Measurements from ENCODE around the gene GASK1B.
A peak's percentile ranks its signal among the peaks of the same experiment; 100 is the strongest.

The GASK1B gene

DNA sequence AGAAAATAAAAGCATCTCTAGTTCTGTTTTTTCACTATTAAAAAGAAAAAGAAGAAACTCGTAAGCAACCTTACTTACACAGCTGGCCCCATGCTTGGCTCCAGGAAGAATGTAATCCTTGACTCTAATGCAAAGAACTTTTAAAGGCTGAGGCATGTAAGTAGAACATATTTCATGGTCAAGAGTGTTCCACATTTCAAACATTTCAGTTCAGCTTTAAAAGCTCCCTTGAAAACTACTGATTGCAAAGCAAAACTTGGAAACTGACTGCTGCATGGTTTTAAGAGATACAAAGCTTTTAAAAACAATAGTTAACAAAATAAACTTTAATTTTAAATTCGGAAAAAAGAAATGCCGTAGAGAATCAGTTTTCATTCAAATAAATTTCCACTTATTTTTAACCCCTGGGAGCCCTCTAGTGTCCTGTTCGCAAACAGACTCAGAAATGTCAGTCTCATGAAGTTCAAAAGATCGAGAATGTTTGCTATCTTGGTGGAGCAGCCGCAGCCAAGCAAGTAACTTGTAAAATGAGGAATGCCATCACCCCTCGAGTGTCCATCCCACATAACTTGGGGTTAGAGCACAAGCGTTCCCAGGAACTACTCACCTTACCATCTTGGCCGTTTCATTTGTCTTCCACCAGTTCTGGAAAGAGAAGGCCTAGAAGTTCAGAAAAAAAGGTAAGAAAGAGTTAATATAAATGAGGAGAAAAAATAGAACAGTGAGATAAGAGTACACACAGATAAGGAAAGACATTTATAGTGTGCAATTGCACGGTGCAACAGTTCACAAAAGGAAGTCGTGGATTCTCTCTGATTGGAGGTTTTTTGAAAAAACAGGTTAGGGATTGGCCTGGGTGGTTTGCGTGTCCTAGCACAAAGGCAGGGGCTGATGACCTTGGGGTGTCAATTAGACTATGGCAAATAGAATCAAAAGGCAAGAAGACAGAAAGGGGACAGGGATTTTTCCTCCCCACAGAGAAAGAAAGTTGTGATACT is at the start of gene GASK1B:
Gene GASK1B, minus strand, starts transcription at position 765 of the 998 bp plus-strand sequence. CDS start 1,650 bp downstream, outside the sequence.
- DNase-seq (ENCODE audit: low read depth, low spot score): peak; percentile 43

DNA sequence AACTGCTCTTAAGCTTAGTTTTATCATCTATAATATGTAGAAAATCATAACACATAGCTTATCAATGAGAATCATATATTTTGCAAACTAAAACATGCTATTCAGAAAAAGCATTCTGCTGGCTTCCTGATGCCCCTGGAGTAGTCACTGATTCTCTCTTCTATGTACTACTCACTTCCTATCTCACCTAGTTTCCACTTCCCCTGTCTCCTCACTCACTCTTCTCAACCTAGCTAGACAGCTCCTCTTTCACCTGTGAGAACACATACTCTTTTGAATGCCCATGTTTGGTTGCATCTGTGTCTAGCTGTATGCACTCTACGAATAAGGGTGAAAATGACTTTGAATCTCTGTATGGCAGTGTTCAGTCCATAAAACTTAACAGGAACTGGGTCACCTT is 46.8 kb upstream of the GASK1B start:
- DNase-seq (ENCODE audit: low read depth, low spot score): no peak

DNA sequence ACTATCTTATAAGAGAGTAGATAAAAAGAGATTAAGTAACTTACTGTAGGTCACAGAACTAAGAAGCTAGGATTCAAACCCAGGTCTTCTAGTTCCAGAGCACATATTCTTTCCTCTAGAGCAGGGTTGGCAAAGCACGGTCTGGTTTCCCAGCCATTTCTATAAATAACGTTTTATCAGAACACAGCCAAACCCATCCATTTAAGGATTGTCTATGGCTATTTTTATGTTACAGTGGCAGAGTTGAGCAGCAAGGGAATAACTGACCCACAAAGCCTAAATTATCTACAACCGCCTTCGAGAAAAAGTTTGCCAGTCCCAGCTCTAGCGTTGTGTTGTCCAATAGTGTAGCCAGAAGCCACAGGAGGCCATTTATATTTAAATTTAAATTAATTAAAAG is 44.9 kb upstream of the GASK1B start:
- DNase-seq (ENCODE audit: low read depth, low spot score): no peak

DNA sequence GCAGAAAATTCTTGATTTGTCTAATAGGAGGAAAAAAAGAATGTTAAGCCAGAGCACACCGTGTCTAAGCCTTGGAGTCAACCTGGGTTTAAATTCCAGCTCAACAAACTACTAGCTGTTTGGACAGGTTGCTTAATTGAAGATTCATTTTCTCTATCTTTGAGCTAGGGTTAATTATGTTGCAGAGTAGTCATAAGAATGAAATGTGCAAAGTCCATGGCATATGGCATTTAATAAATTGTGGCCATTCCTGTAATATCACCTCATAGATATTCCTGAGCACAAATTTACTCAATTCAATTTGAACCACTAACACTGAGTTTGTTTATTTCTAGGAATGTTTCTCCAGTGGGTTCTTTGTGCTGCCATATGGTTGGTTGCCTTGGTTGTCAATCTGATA is 42.0 kb upstream of the GASK1B start:
- DNase-seq (ENCODE audit: low read depth, low spot score): no peak

DNA sequence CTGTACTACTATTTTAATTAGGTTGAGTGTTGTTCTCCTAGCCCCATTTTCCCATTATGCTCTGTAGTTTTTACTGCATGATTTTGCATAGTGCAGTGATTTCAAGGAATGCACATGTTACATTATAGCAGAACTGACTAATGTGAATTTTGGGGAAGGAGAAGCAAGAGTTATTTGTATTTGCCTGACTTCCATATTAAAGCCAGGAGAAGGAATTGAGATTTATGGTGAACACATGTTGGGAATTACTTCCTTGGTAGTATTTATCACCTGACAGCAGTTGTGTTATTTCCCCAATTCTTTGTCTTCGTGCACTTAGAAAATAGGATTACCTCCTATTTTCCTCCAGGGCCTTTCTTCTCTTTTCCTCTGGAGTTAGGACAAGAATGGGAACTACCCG is 40.6 kb upstream of the GASK1B start:
- DNase-seq (ENCODE audit: low read depth, low spot score): no peak

DNA sequence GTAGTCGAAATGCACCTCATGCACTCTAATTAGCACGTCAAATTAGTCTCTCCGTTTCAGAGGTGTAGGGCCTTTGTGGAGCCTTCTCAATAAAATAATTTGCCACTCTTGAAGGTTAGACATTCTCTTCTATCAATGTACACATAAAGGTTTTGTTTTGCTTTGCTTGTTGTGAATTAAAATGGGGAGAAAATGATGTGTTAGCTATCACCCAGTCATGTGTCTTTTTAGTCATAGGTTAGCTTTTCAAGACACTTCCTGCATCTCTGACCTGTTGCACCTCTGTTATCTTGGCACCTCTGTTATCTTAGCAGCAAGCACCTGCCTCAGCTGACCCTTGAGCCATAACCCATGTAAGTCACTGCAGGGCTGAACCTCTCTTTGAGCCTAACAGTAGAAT is 38.4 kb upstream of the GASK1B start:
- DNase-seq (ENCODE audit: low read depth, low spot score): no peak

DNA sequence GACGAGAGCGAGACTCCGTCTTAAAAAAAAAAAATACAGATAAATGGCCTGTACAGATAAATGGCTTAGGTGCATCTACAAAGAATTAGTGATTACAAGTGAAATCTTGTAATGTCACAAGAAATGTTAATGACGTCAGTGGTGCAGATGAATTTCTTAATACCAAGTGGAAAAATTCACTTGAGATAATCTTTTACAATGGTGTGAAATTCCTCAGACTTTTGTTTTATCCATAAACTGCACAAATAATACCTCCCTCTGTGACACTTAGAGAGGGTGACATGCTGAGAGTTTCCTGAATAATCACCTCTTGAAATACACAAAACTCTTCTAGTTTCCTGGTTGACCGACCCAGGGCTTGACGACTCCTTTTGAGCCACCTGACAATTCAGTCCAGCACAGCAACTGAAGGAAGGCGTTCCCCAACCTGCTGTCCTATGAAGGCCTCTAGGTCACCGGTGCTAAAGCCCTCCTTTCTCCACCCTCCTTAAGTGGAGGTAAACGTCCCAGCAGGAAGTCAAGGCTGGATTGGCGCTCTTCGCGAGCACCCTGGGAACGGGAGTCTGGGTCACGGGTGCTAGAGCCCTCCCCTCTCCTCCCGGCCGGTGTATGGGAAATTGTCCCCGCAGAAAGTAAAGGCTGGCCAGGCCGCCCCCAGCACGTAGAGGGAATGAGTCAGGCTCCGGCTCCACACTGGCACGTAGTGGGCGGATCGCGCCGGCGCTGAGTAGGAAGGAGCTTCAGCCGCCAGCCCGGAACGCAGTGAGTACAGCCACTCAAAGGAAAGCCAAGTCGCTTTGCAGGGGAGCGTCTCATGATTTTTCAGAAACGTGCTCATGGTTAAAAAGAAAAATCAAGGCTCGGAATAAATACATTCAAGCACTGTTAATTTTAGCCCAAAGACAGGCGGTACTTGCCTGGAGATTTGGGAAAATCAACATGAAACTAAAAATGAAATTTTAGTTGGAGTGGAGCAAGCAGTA is 37.3 kb upstream of the GASK1B start, which contains the start of gene TMEM144:
Gene TMEM144, plus strand, starts transcription at position 662 of the 983 bp plus-strand sequence. CDS start 2,182 bp downstream, outside the sequence.
- DNase-seq (ENCODE audit: low read depth, low spot score): peak; percentile 70

DNA sequence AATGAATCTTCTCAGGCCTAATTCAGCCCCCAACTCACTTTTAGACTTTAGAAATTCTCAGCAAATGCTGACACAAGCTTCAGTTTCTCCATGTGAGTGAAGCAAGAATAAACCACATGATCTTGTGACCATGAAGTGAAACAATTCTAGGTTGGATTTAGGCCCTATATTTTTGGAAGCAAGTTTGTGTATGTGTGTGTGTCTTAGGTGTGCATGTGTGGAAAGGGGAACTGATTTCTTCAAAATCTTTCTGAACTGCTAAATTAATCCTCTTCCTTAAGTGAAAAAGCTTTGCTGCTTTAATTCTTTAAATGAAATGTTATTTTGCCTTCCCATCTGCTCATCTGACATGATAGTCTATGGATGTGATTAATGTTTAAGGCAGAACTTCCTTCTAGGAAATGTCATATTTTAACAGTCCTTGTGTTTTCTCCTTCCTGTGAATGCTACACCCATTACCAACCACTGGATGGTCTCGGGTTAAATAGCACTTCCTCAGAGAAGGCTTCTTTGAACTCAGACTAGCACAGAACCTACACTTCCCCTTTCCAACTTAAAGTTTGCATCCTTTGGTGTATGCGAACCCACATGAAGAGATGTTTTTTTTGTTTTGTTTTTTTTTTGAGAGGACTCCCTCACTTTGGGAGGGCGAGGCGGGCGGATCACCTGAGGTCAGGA is 36.3 kb upstream of the GASK1B start:
- no peak for DNase-seq (ENCODE audit: low read depth, low spot score)

DNA sequence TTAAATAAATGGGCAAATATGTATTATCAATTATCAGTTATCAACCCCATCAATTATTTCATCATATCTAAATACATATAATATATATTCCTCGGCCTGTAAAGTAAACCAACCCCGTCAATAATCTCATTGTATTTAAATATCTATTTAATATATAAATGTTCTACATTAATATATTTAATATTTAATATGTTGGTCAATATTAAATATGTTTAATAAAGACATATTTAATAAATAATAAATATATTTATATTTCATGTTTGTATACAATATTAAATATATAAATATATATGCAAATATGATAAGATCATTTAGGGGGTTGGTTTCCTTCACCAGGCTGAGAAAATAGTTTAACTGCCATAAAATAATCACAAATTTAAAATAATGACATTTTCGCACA is 31.1 kb upstream of the GASK1B start:
- no peak for DNase-seq (ENCODE audit: low read depth, low spot score)

DNA sequence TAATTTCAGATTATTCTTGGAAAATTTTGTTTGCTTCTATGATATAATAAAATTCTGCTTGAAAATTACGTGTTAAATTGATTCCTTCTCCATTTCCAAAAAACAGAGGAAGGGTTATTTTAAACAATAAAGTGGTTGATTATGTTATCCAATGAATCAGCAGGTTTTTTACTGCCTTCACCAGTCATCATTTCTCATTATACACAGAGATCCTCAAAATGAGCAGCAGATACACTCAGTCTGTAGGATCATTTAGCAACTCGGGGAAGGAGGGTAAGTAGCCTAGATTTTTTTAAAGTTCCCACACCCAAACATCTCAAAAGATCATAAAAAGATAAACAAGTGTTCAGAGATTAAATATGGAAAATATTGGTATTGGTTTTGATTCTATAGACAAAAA is 30.6 kb upstream of the GASK1B start:
- DNase-seq (ENCODE audit: low read depth, low spot score): no peak

DNA sequence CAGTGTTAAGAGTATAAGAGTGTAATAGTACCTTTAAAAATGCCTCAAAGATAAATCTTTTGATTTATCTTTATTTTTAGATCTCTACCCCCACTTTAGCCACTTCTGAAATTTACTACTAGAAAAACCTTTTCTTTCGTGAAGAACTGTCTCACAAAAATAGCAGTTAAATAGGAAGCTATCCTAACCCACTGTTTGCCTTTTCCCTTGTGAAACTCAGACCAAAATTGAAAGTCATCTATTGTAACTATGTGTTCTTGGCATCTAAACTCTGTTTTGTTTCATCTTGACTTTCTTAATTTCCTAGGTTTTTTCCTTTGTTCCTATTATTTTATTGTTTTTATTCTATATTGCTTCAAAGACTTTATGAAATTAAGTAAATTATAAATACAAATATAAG is 29.7 kb upstream of the GASK1B start:
- DNase-seq (ENCODE audit: low read depth, low spot score): no peak

DNA sequence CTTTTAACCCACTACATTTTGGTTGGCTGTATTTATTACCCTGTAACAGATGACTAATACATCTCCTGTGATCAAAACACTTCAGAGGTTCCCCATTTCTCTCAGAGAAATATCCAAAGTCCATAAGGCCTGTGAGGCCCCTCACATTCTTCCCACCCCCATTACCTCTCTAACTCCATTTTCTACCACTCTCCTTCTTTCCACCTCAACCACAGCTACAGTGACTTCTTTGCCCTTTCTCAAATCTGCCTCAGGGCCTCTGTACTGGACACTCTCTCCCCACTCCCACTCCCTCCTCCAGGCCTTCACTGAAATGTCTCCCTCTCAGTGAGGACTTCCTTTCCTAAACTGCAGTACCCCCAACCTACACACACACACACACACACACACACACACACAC is 29.1 kb upstream of the GASK1B start:
- no peak for DNase-seq (ENCODE audit: low read depth, low spot score)

DNA sequence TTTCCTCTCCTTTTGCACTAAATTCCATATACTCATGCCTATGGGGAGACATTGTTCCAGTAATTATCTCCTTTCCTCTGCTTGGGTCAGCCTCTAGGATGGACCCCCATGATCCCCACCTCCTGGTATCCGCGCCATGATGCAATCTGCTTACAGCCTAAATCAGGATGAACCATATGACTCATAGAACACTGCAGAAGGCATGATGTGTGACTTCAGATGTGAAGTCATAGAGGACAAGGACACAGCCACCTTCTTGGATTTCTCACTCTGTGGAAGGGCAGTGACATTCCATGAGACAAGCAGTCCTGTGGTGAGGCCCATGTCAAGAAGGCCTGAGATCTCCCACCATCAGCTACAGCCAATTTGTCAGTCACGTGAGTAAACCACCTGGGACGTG is 28.5 kb upstream of the GASK1B start:
- no peak for DNase-seq (ENCODE audit: low read depth, low spot score)

DNA sequence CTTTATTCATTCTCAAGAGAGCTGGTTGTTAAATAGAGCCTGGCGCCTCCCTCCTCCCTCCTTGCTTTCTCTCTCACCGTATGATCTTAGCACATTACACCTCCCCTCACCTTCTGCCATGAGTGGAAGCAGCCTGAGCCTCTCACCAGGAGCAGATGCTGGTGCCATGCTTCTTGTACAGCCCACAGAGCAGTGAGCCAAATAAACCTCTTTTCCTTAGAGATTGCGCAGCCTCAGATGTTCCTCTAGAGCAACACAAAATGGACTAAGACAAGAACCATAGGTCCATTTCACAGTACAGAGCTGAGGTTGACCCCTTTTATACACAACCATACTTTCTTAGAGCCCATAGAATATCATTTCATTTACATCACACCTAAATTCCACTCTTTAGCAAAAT is 27.4 kb upstream of the GASK1B start:
- no peak for DNase-seq (ENCODE audit: low read depth, low spot score)

DNA sequence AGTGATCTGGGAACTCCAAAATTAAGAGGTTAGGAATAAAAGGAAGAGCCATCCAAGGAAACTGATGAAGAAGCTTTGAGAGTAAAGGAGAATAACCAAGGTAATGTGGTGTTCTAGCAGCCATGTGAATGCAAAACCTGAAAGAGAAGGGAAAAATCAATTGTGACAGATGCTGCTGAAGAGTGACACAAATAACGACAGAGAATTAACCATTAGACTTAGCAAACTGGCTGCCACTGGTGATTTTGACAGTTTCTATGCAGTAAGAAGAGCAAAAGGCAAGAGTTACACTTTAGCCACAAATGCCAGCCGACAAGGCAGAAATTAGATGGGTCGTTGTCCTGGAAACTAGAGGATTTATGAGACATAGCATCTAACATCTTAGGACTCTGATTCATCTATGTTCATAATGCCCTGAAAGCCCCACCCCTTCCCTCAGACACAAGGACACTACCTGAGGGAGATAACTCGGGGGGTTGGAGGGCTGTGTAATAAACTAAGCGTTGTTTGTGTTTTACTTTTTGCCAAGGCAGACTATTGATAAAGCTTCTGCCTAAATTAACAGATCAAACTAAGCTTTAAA is 24.5 kb upstream of the GASK1B start:
- no peak for DNase-seq (ENCODE audit: low read depth, low spot score)

DNA sequence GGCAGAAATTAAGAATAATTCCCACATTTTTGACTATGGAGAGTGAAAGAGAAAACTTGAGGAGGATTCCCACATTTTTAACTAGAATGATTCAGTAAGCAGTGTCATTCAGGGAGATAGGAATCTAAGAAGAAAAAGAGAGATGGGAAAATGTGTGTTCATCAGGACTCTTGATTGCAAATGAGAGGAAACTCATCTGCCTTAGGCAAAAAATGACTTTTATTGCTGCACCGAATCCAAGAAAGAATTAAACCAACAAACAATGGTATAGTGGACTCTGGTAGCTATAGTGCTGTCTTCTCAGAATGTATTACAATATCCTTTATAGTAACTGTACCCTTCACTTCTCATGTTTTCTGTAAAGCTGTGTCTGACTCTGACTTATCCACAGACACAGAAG is 22.5 kb upstream of the GASK1B start:
- no peak for DNase-seq (ENCODE audit: low read depth, low spot score)

DNA sequence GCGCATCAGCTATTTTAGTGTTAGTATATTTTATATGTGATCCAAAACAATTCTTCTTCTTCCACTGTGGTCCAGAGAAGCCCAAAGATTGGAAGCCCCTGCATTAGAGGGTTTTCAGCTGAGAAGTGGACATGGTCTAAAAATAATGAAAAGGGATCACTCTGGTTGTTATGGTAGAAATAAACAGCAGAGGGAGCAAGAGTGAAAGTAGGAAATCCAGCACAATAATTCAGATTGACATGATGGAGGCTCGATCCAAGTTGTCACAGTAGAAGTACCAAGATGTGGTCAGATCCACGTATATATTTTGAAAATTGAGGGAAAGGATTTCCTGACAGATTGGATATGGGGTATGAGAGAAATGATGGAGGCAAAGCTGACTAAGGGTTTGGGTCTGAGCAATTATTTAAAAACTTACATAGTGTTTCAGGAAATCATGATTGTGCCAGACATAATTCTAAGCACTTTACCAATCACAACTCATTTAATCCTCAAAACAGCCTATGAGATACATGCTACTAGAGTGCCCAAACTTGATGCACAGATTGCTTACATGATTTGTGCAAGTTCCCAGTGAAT is 20.4 kb upstream of the GASK1B start:
- DNase-seq (ENCODE audit: low read depth, low spot score): peak; percentile 26

DNA sequence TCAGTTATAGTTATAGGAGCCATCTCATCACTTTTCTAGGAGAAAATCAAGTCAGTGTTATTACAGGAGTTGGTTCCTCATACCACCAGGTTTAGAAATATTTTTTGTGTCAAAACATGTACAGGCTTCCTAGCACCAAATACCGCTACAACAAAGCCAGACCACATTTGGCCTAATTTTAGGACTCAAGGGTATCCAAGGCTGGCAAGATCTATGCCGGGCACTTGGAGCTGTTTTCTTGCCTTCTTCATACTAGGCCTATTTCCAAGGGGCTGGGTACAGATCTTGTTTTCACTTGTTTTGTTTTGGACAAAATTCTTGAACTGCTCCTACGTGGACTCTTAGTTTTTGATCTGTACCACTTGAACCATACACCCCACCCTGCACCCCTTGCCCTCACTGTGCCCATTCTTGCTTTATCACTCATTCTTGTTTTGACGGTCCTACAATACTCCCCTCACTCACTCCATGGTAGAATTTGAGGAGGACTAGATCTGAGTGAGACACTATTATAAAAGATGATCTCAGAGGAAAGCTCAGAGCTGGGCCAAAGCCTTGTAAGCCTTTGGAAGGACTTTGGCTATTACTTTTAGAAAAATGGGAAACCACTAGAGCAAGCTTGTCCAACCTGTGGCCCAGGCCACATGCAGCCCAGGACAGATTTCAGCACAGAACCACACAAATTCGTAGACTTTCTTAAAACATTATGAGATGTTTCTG is 19.8 kb upstream of the GASK1B start:
- DNase-seq (ENCODE audit: low read depth, low spot score): no peak

DNA sequence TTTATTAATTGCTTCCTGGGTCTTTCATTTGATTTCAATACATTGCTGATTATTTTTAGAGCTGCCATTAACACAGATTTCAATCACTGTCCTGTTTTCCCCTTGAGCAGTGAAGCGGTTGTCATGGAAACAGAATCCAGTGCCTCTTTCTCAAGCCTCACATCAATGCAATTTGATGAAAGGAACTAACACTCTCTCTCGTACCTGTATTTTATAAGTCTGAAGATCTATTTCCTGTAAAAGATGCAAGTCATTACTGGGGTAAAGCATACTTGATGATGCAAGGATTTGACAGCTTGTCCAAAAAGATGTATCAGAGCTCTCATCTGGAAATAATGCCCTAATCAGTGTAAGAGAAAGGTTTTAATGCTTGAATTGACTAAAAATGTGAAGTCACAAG is 17.9 kb upstream of the GASK1B start:
- no peak for DNase-seq (ENCODE audit: low read depth, low spot score)

DNA sequence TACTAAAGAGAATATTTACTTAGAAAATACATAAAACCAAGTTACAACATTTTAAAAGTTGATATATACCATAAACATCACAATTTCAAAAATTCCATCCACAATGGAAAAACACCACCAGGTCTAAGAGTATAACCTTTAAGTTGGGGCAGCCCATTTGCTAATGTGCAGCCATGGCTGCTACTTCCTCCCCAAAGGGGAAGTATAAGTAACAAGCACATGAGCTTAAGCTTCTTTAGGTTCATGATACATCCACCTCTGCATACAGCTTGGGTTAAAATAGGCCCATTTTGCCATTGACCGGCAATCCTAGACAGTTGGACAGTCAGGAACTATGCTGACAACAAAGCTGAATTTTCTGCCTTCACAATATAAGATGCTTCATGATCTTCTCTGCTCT is 16.6 kb upstream of the GASK1B start:
- no peak for DNase-seq (ENCODE audit: low read depth, low spot score)

Data from smooth muscle cell of the brain vasculature (primary cell).